SK-MEL-5 (cell line): Measurements from ENCODE around the gene UBE2J2. TPM values are rescaled to one million over a fixed set of nuclear protein-coding genes. Genes with fewer than 3 reads are reported as not detected.

Source experiments
- small RNA-seq, 2 experiments: library from RNA; depleted of rRNA; stranded (forward); fragments of <200 nt; gene quantifications; one replicate each; pipeline ENCODE3, GENCODE V24; 2014
- total RNA-seq: library from RNA; depleted of rRNA; stranded (reverse); fragments of >200 nt; shearing (Covaris generic); gene quantifications from 2 replicates; pipeline ENCODE4 v1.2.3, GENCODE V29; 2014; rRNA removed

UBE2J2 gene
- total RNA-seq, 1 experiment from 2014 or later: 37.8 TPM

Small RNAs within 50 kb of the gene (small RNA-seq; reads per million reads assigned to genes)
- 0 reads per million in 2 experiments for gene MIR6726

Other genes starting within 250 kb of the UBE2J2 start
- not detected in 2 replicates for gene RNF223, start 199.5 kb downstream of the UBE2J2 start, total RNA-seq
- gene C1orf159, start 157.8 kb downstream of the UBE2J2 start, total RNA-seq: 9.4 and 10.0 TPM in 2 replicates
- gene TTLL10, start 100.0 kb downstream of the UBE2J2 start, total RNA-seq: not detected in 2 replicates
- not detected in 2 replicates for gene TNFRSF18, start 67.3 kb downstream of the UBE2J2 start, total RNA-seq
- gene TNFRSF4, start 59.7 kb downstream of the UBE2J2 start, total RNA-seq: not detected in 2 replicates
- 94.2 and 97.3 TPM in 2 replicates for gene SDF4, start 41.9 kb downstream of the UBE2J2 start, total RNA-seq
- gene B3GALT6, start 41.6 kb downstream of the UBE2J2 start, total RNA-seq: 25.9 and 29.0 TPM in 2 replicates
- not detected in 2 replicates for gene C1QTNF12, start 27.1 kb downstream of the UBE2J2 start, total RNA-seq
- 0.71 and 1.3 TPM in 2 replicates for gene SCNN1D, start 6.6 kb upstream of the UBE2J2 start, total RNA-seq
- 14.2 and 14.5 TPM in 2 replicates for gene ACAP3, start 34.1 kb upstream of the UBE2J2 start, total RNA-seq
- 9.9 and 15.5 TPM in 2 replicates for gene PUSL1, start 34.7 kb upstream of the UBE2J2 start, total RNA-seq
- 60.1 and 63.5 TPM in 2 replicates for gene INTS11, start 50.8 kb upstream of the UBE2J2 start, total RNA-seq
- gene CPTP, start 50.9 kb upstream of the UBE2J2 start, total RNA-seq: 19.6 and 22.2 TPM in 2 replicates
- gene TAS1R3, start 57.4 kb upstream of the UBE2J2 start, total RNA-seq: not detected in 2 replicates
- 41.4 and 42.8 TPM in 2 replicates for gene DVL1, start 75.6 kb upstream of the UBE2J2 start, total RNA-seq
- 0.08 TPM in 1 of 2 replicates, not detected in the other for gene MXRA8, start 84.7 kb upstream of the UBE2J2 start, total RNA-seq
- 136 and 146 TPM in 2 replicates for gene AURKAIP1, start 101.4 kb upstream of the UBE2J2 start, total RNA-seq
- 67.7 and 78.7 TPM in 2 replicates for gene CCNL2, start 125.5 kb upstream of the UBE2J2 start, total RNA-seq
- gene MRPL20, start 133.4 kb upstream of the UBE2J2 start, total RNA-seq: 112 and 124 TPM in 2 replicates
- not detected in 2 replicates for gene ANKRD65, start 147.4 kb upstream of the UBE2J2 start, total RNA-seq
- gene VWA1, start 161.8 kb upstream of the UBE2J2 start, total RNA-seq: 11.7 and 15.3 TPM in 2 replicates
- gene ATAD3C, start 175.8 kb upstream of the UBE2J2 start, total RNA-seq: 0.05 TPM in 1 of 2 replicates, not detected in the other
- gene ATAD3B, start 197.9 kb upstream of the UBE2J2 start, total RNA-seq: 31.3 and 36.3 TPM in 2 replicates
- gene ATAD3A, start 238.3 kb upstream of the UBE2J2 start, total RNA-seq: 32.1 and 36.5 TPM in 2 replicates